Effector memory CD4-positive, alpha-beta T cell (primary cell): Measurements from ENCODE around the gene PGAM5.

Experiments
- DNase-seq, 3 donors: peaks; one replicate each; pipeline ENCODE4 v3.0.0-alpha.2; 2020
- H3K27ac ChIP-seq: 2 replicates; pipeline ENCODE4 v1.7.0; 2013; ENCODE audit warnings: mild to moderate bottlenecking, low read length, moderate library complexity; ENCODE audit not compliant: insufficient read depth, poor library complexity, severe bottlenecking
- H3K27me3 ChIP-seq: replicated peaks from 2 replicates; pipeline ENCODE4 v1.7.0; 2013; ENCODE audit warnings: mild to moderate bottlenecking, low read length; ENCODE audit not compliant: insufficient read depth, control insufficient read depth, poor library complexity, severe bottlenecking
- H3K36me3 ChIP-seq: 2 replicates; pipeline ENCODE4 v1.7.0; 2013; ENCODE audit warnings: mild to moderate bottlenecking, low read length, moderate library complexity; ENCODE audit not compliant: control insufficient read depth, insufficient read depth
- H3K4me1 ChIP-seq: 2 replicates; pipeline ENCODE4 v1.7.0; 2013; ENCODE audit warnings: low read length, mild to moderate bottlenecking; ENCODE audit not compliant: control insufficient read depth, insufficient read depth, poor library complexity, severe bottlenecking
- H3K4me3 ChIP-seq: 2 replicates; pipeline ENCODE4 v1.7.0; 2013; ENCODE audit warnings: low read length, low read depth, mild to moderate bottlenecking; ENCODE audit not compliant: insufficient read depth, poor library complexity, severe bottlenecking
- H3K9me3 ChIP-seq: 2 replicates; pipeline ENCODE4 v1.7.0; 2013; ENCODE audit warnings: mild to moderate bottlenecking, low read length, moderate library complexity; ENCODE audit not compliant: control insufficient read depth

The PGAM5 gene

GRCh38 chr12:132707241-132707640 lies 3.4 kb upstream of the PGAM5 start:
- H3K4me3 ChIP-seq = no peak overlapping the region
- no peak for DNase-seq
- no peaks in the 10 kb centered on the region for H3K36me3 ChIP-seq
- H3K9me3 ChIP-seq = no peaks in the 10 kb centered on the region
- H3K27me3 ChIP-seq = no peaks in the 10 kb centered on the region
- H3K27ac ChIP-seq = no peak overlapping the region
- peaks cover 13% of the 10 kb centered on the region for H3K4me1 ChIP-seq

GRCh38 chr12:132708150-132708549 lies 2.5 kb upstream of the PGAM5 start:
- H3K36me3 ChIP-seq = no peaks in the 10 kb centered on the region
- H3K9me3 ChIP-seq = no peaks in the 10 kb centered on the region
- H3K4me3 ChIP-seq = no peak overlapping the region
- DNase-seq = no peak
- peaks cover 13% of the 10 kb centered on the region for H3K4me1 ChIP-seq
- no peaks in the 10 kb centered on the region for H3K27me3 ChIP-seq
- no peak overlapping the region for H3K27ac ChIP-seq

GRCh38 chr12:132710043-132710404 lies 618 bp upstream of the PGAM5 start:
- peaks cover 6% of the 10 kb centered on the region for H3K36me3 ChIP-seq
- peak overlapping the region; percentile 45 for H3K4me3 ChIP-seq
- peaks cover 13% of the 10 kb centered on the region for H3K4me1 ChIP-seq
- no peaks in the 10 kb centered on the region for H3K27me3 ChIP-seq
- peak overlapping the region; percentile 89 for H3K27ac ChIP-seq
- peak in 1 of 3 donors; percentile 2 for DNase-seq
- no peaks in the 10 kb centered on the region for H3K9me3 ChIP-seq

- peak overlapping the region; percentile 38 for H3K27ac ChIP-seq
- DNase-seq = no peak
- peaks cover 13% of the 10 kb centered on the region for H3K4me1 ChIP-seq
- peaks cover 6% of the 10 kb centered on the region for H3K36me3 ChIP-seq
- no peaks in the 10 kb centered on the region for H3K27me3 ChIP-seq
- no peaks in the 10 kb centered on the region for H3K9me3 ChIP-seq
- peak overlapping the region; percentile 80 for H3K4me3 ChIP-seq
These were observed 620 bp downstream of the PGAM5 start for GRCh38 chr12:132711080-132711843.

- no peaks in the 10 kb centered on the region for H3K9me3 ChIP-seq
These were observed 2.5 kb downstream of the PGAM5 start for GRCh38 chr12:132713123-132713522.

GRCh38 chr12:132715874-132716273 lies 5.2 kb downstream of the PGAM5 start:
- H3K4me1 ChIP-seq = peaks cover 8% of the 10 kb centered on the region
- H3K27ac ChIP-seq = no peak overlapping the region
- peaks cover 37% of the 10 kb centered on the region for H3K36me3 ChIP-seq
- DNase-seq = no peak
- no peaks in the 10 kb centered on the region for H3K9me3 ChIP-seq
- H3K27me3 ChIP-seq = no peaks in the 10 kb centered on the region
- no peak overlapping the region for H3K4me3 ChIP-seq

More at GRCh38 chr12:132713123-132713522, 2.5 kb downstream of the PGAM5 start:
- no peaks in the 10 kb centered on the region for H3K27me3 ChIP-seq
- H3K36me3 ChIP-seq = peaks cover 23% of the 10 kb centered on the region
- no peak for DNase-seq
- H3K4me1 ChIP-seq = peaks cover 13% of the 10 kb centered on the region
- no peak overlapping the region for H3K27ac ChIP-seq
- no peak overlapping the region for H3K4me3 ChIP-seq

DNA sequence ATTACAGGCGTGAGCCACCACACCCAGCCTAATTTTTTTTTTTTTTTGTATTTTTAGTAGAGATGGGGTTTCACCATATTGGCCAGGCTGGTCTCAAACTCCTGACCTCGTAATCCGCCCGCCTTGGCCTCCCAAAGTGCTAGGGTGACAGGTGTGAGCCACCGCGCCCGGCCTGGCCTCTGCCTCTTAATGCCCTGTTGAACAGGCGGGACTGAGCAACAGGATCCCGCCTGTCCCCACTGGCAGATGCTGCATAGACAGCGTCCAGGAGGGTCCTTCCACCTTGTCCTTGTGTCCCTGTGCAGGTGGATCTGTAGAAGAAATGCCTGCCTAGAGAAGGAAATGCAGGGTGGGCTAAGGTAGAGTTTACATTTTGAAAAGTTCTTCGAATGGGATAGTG lies 5.7 kb downstream of the PGAM5 start:
- peaks cover 6% of the 10 kb centered on the region for H3K4me1 ChIP-seq
- DNase-seq = no peak
- H3K36me3 ChIP-seq = peaks cover 42% of the 10 kb centered on the region

DNA sequence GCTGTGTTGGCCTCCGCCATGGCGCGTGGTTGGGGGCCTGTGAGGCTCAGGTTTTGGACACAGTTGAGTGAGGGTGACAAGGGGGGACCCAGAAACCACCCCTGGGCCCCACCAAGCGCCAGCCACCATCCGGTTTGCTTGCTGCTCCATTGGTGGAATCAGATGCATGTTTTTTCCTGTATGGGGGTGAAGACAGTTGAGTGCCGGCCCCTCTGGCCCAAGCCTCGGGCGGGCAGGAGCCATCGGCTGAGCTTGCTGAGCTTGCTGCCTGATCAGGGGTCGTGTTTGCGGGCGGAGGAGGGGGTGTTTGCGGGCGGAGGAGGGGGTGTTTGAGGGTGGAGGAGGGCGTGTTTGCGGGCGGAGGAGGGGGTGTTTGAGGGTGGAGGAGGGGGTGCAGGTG lies 6.4 kb downstream of the PGAM5 start:
- Histone ChIP-seq H3K4me1 (no peaks in the 10 kb centered on the region), H3K27me3 (no peaks in the 10 kb centered on the region), H3K27ac (no peak overlapping the region), H3K4me3 (no peak overlapping the region), H3K9me3 (no peaks in the 10 kb centered on the region), H3K36me3 (peaks cover 43% of the 10 kb centered on the region)
- DNase-seq = no peak

More for the DNA sequence above, 5.7 kb downstream of the PGAM5 start:
- Histone ChIP-seq H3K9me3 (no peaks in the 10 kb centered on the region), H3K27me3 (no peaks in the 10 kb centered on the region), H3K4me3 (no peak overlapping the region), H3K27ac (no peak overlapping the region)

DNA sequence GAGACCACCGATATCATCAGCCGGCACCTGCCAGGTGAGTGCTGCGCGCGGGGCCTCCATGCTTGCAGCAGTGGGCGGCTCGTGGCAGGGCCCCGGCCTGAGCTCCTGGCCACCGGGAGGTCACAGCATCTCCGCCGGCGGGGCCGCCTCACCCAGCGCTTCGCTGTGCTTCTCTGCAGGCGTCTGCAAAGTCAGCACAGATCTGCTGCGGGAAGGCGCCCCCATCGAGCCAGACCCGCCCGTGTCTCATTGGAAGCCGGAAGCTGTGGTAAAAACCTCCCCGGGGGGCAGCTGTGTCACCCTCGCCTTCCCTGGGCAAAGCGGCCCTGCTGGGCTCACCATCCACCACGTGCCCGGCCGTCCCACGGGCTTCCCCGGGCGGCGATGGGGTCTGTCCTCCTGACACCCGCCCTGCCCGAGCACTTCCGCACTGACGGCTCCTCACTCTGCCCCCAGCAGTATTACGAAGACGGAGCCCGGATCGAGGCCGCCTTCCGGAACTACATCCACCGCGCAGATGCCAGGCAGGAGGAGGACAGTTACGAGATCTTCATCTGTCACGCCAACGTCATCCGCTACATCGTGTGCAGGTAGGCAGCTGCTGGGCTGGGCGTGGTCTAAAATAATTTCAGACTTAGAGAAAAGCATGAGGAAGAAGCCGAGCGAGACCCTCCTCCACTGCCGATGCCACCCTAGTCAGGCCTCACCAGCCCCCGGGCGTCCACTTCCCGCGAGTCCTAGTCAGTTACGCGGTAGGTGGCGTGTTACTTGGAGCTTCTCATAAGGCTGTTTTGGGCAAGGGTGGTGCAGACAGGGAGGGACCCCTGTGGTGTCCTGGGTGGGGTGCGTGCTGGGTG lies 7.1 kb downstream of the PGAM5 start:
- Histone ChIP-seq H3K9me3 (no peaks in the 10 kb centered on the region), H3K36me3 (peaks cover 43% of the 10 kb centered on the region), H3K4me3 (no peak overlapping the region), H3K27ac (no peak overlapping the region), H3K4me1 (no peaks in the 10 kb centered on the region), H3K27me3 (no peaks in the 10 kb centered on the region)
- DNase-seq = no peak

DNA sequence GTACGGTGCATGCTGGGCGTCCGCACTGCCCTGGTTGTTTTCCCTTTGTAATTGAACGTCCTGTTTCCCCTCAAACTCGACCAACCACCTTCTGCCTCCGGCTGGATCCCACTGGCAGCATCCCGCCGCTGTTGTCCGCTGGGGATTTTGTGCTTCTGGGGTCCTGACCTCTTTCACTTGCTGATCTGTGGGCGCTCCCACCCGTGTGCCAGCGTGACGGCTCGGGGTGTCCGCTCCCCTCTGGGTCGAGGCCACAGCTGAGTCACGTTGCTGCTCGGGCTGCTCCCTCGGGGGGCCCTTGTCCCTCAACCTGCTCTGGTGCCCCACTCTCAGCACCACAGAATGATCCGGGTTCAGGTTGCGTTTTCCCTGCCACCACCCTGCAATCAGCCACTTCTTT lies 8.0 kb downstream of the PGAM5 start:
- no peak for DNase-seq
- H3K4me1 ChIP-seq = no peaks in the 10 kb centered on the region
- peaks cover 51% of the 10 kb centered on the region for H3K36me3 ChIP-seq
- H3K9me3 ChIP-seq = no peaks in the 10 kb centered on the region
- H3K4me3 ChIP-seq = no peak overlapping the region
- no peaks in the 10 kb centered on the region for H3K27me3 ChIP-seq
- no peak overlapping the region for H3K27ac ChIP-seq
